Calu3 (cell line): ENCODE data around the gene ATP8B2. TPM values are rescaled to one million over a fixed set of nuclear protein-coding genes. Genes with fewer than 3 reads are reported as not detected.
A peak's percentile ranks its signal among the peaks of the same experiment; 100 is the strongest.

Source experiments
- BruUV-seq: library from RNA; stranded (reverse); fragments of 400-500 nt; replicated peaks from 2 replicates; lab custom pipeline; 2021; lab: Mats Ljungman, UMichigan
- CTCF ChIA-PET: fragments of 300-600 bp; sonication (Branson Sonifier 250); formaldehyde crosslinking; loops from one replicate; lab custom pipeline; 2022; ENCODE audit warnings: antibody characterized with exemption; lab: Charles Lee
- DNase-seq: peaks from one replicate; pipeline ENCODE4 v3.0.0; 2022
- H3K27ac Mint-ChIP-seq: one replicate; pipeline ENCODE4 v1.8.0; 2022; ENCODE audit warnings: mixed read lengths; ENCODE audit not compliant: unreplicated experiment
- H3K27me3 Mint-ChIP-seq: one replicate; pipeline ENCODE4 v1.8.0; 2022; ENCODE audit warnings: mixed read lengths; ENCODE audit not compliant: unreplicated experiment
- H3K36me3 Mint-ChIP-seq: one replicate; pipeline ENCODE4 v1.8.0; 2022; ENCODE audit warnings: mild to moderate bottlenecking, moderate library complexity, mixed read lengths; ENCODE audit not compliant: insufficient read depth, unreplicated experiment
- H3K4me1 Mint-ChIP-seq: one replicate; pipeline ENCODE4 v1.8.0; 2022; ENCODE audit warnings: mild to moderate bottlenecking, low read depth, mixed read lengths; ENCODE audit not compliant: unreplicated experiment
- H3K4me3 Mint-ChIP-seq: one replicate; pipeline ENCODE4 v1.8.0; 2022; ENCODE audit warnings: mild to moderate bottlenecking, low read depth, moderate library complexity, mixed read lengths; ENCODE audit not compliant: unreplicated experiment
- H3K9me3 Mint-ChIP-seq: one replicate; pipeline ENCODE4 v1.8.0; 2022; ENCODE audit warnings: low read depth, mixed read lengths; ENCODE audit not compliant: unreplicated experiment
- intact Hi-C: fragments of 100-400 bp; cut with micrococcal nuclease; formaldehyde crosslinking; loops from one replicate; pipeline ENCODE4 v1.10.0; 2022; ENCODE audit not compliant: unreplicated experiment
- total RNA-seq: library from RNA; stranded (reverse); gene quantifications from 2 replicates; pipeline ENCODE4 v1.2.3, GENCODE V29; 2022
- TF ChIP-seq, protein P1 (sequence below): fragments of 200-600 bp; IDR thresholded peaks from one replicate; pipeline ENCODE4 v1.8.0; 2022; ENCODE audit warnings: antibody characterized with exemption; ENCODE audit not compliant: unreplicated experiment

The ATP8B2 gene
- total RNA-seq, 1 experiment from 2014 or later, result 9.1 TPM

DNA sequence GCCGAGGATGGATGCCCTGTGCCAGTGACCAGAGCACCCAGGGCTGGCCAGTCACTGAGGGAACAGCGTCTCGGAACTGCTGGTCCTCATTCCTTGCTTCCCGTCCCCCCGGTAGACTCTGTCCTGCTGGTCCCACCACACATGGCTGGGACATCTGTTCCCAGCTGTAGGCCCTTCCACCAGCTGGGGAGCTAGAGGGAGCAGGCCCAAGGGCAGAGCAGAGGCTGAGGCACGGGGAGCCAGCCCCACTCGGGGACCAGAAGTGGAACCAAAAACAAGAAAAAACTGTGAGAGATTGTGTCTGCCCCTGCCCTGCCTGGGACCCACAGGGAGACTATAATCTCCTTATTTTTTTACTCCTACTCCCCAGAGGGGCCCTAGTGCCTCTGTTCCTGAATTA lies 23.8 kb downstream of the ATP8B2 start:
- BruUV-seq, result no TSS peak
- intact Hi-C loops, result no loop called here
- H3K4me1 Mint-ChIP-seq, result peaks cover 35% of the 10 kb centered on the region
- H3K9me3 Mint-ChIP-seq, result no peaks in the 10 kb centered on the region
- DNase-seq, result no peak
- no peak overlapping the region for H3K4me3 Mint-ChIP-seq
- no peak overlapping the region for H3K27ac Mint-ChIP-seq
- CTCF ChIA-PET, result interaction anchor here (1.0 kb wide), 1 partner anchor 14 kb away, joined by 3 read pairs; no protein-coding TSS in a partner anchor
- peaks cover 11% of the 10 kb centered on the region for H3K36me3 Mint-ChIP-seq
- H3K27me3 Mint-ChIP-seq, result peaks cover 21% of the 10 kb centered on the region
- TF ChIP-seq, protein P1, sequence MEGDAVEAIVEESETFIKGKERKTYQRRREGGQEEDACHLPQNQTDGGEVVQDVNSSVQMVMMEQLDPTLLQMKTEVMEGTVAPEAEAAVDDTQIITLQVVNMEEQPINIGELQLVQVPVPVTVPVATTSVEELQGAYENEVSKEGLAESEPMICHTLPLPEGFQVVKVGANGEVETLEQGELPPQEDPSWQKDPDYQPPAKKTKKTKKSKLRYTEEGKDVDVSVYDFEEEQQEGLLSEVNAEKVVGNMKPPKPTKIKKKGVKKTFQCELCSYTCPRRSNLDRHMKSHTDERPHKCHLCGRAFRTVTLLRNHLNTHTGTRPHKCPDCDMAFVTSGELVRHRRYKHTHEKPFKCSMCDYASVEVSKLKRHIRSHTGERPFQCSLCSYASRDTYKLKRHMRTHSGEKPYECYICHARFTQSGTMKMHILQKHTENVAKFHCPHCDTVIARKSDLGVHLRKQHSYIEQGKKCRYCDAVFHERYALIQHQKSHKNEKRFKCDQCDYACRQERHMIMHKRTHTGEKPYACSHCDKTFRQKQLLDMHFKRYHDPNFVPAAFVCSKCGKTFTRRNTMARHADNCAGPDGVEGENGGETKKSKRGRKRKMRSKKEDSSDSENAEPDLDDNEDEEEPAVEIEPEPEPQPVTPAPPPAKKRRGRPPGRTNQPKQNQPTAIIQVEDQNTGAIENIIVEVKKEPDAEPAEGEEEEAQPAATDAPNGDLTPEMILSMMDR, result no peak

DNA sequence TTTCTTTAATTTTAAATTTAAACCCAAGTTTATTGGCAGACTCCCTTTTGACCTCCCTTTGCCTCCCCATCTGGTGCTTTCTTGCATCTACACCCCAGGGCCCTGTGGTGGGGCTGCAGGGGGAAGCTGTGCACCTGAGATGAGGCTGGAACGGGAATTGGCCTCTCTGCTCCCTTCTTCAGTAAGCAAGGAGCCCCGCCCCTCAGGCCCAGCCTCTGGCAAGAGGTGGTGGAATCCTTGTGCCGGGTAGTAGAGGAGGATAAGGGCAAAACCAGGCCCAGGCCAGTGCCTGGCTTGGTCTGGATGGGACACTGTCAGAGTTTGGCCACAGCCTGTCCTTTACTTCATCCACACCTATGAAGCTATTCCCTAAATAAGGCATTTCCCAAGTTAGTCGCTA lies 25.1 kb downstream of the ATP8B2 start:
- TF ChIP-seq, protein P1, result no peak
- Mint-ChIP-seq H3K27ac (no peak overlapping the region), H3K4me3 (no peak overlapping the region), H3K9me3 (no peaks in the 10 kb centered on the region), H3K36me3 (peaks cover 11% of the 10 kb centered on the region), H3K4me1 (peaks cover 39% of the 10 kb centered on the region), H3K27me3 (peaks cover 26% of the 10 kb centered on the region)
- CTCF ChIA-PET, result interaction anchor here (0.6 to 1.1 kb wide), 2 partner anchors 24 to 948 kb away, joined by 3 read pairs; no protein-coding TSS in a partner anchor
- BruUV-seq, result no TSS peak
- no peak for DNase-seq
- intact Hi-C loops, result no loop called here

DNA sequence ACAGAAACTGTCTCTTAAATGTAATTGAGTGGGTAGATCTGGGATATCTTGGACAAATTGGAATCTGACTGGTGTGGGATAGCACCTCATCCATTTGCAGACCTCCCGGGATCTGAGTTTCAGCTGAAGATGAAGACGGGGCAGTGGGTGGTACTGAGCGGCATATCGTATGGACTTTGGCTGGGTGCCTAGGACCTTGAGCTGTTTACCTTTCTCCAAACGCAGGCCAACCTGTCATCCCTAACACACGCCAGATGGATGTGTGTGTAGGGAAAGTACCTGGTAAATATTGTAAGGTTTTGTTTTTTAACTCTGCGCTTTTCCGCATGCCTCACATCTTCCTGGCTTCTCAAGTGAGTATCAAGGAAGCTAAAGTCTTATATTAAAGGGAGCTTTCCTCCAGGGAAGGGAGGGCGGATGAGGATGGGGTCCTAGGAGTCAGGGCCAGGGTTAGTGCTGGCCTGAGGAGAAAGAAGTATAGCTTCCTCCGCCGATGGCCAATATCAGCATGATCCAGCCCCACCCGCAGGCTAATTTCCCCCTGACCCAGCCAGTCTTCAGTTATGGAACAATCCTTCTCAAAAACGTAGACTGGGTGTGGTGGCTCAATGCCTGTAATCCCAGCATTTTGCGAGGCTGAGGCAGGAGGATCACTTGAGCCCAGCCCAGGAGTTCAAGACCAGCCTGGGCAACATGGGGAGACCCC lies 26.2 kb downstream of the ATP8B2 start:
- peak; percentile 62 for DNase-seq
- Mint-ChIP-seq H3K27ac (no peak overlapping the region), H3K4me1 (peaks cover 39% of the 10 kb centered on the region), H3K27me3 (peaks cover 26% of the 10 kb centered on the region), H3K36me3 (peaks cover 11% of the 10 kb centered on the region), H3K9me3 (no peaks in the 10 kb centered on the region), H3K4me3 (no peak overlapping the region)
- TF ChIP-seq, protein P1, result no peak
- intact Hi-C loops, result no loop called here
- CTCF ChIA-PET, result interaction anchor here (0.5 to 1.3 kb wide), 8 partner anchors 16 to 1016 kb away, joined by 3 to 10 read pairs (median 6); partner anchors contain the start of gene IL6R
- BruUV-seq, result no TSS peak

DNA sequence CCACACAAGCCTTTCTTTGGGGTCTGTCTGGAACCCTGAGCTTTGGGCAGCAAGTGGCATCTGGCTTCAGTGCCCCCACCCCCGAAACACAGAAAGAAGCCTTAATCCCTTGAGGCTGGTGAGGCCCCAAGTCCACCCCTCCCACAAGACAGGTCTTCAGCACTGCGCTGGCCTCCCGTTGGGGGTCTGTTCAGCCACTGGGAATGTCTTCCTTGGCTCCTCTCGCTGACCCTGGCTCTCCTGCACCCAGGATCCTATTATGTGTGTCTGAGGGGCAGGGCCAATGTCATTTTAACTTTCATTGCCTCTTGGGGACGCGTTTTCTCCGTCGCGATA lies 26.9 kb downstream of the ATP8B2 start:
- intact Hi-C loops, result no loop called here
- no TSS peak for BruUV-seq
- Mint-ChIP-seq H3K4me3 (peak overlapping the region; percentile 63), H3K27me3 (peaks cover 26% of the 10 kb centered on the region), H3K36me3 (peaks cover 11% of the 10 kb centered on the region), H3K4me1 (peaks cover 36% of the 10 kb centered on the region), H3K27ac (peak overlapping the region; percentile 32), H3K9me3 (no peaks in the 10 kb centered on the region)
- CTCF ChIA-PET, result interaction anchor here (0.6 to 2.8 kb wide), 7 partner anchors 17 to 841 kb away, joined by 3 to 10 read pairs (median 5); partner anchors contain the start of gene IL6R
- TF ChIP-seq, protein P1, result no peak
- no peak for DNase-seq
